SU-DHL-6 (cell line): ENCODE data around the gene PAK2.

ENCODE experiments used
- CTCF ChIP-seq: fragments of 200-600 bp; sonication (generic); IDR thresholded peaks from one replicate; pipeline ENCODE4 v1.5.1; 2017; ENCODE audit warnings: antibody characterized with exemption, mild to moderate bottlenecking, low read length, moderate library complexity; ENCODE audit not compliant: insufficient read depth, poor library complexity, severe bottlenecking
- EZH2phosphoT487 ChIP-seq: fragments of 200-600 bp; sonication (generic), shearing (Covaris generic); conservative IDR thresholded peaks from 2 replicates; pipeline ENCODE4 v1.6.1; 2018; ENCODE audit warnings: mild to moderate bottlenecking, antibody characterized with exemption, low read length, moderate library complexity, mixed read lengths

GRCh38 chr3:196707566-196707965 is 32.1 kb upstream of the PAK2 start:
- TF ChIP-seq CTCF (no peak), EZH2phosphoT487 (no peak)
